Peyer's patch (tissue), 4 donors: Measurements from ENCODE around the gene SLC34A1.

Experiments
- POLR2A ChIP-seq, 2 donors: fragments of 450-650 bp; IDR thresholded peaks; one replicate each; pipeline ENCODE4 v1.5.1; 2017; ENCODE audit warnings: antibody characterized with exemption in 2 of 2, mild to moderate bottlenecking in 2 of 2, moderate library complexity in 2 of 2
- TF ChIP-seq, protein P1 (sequence below), 6 experiments: fragments of 450-650 bp in 4 of 6; fragments of 200-600 bp in 2 of 6; sonication (generic) in 1 of 6; IDR thresholded peaks; one replicate each; pipeline ENCODE4 v1.5.1; 2017 to 2019; ENCODE audit warnings: antibody characterized with exemption in 6 of 6, mild to moderate bottlenecking in 3 of 6, moderate library complexity in 1 of 6

DNA sequence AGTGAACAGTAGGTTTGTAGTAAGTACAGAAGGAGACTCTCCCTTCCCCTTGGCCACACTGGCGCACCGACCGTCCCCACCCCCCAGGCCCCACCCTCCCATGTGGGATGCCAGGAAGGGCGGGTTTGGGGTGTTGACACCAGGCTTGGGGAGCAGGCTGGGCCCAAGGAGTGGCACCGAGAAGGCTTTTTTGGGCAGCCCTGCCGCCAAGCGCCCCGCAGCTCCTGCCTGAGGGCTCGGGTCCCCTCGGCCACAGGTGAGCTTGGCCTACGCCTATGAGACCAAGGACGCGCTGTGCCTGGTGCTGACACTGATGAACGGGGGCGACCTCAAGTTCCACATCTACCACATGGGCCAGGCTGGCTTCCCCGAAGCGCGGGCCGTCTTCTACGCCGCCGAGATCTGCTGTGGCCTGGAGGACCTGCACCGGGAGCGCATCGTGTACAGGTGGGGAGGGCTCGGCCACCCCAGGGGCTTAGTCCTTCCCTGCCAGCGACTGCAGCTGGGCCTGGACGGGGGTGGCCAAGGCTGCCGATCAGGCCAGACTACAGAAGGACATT is 49.5 kb downstream of the SLC34A1 start:
- TF ChIP-seq, protein P1, sequence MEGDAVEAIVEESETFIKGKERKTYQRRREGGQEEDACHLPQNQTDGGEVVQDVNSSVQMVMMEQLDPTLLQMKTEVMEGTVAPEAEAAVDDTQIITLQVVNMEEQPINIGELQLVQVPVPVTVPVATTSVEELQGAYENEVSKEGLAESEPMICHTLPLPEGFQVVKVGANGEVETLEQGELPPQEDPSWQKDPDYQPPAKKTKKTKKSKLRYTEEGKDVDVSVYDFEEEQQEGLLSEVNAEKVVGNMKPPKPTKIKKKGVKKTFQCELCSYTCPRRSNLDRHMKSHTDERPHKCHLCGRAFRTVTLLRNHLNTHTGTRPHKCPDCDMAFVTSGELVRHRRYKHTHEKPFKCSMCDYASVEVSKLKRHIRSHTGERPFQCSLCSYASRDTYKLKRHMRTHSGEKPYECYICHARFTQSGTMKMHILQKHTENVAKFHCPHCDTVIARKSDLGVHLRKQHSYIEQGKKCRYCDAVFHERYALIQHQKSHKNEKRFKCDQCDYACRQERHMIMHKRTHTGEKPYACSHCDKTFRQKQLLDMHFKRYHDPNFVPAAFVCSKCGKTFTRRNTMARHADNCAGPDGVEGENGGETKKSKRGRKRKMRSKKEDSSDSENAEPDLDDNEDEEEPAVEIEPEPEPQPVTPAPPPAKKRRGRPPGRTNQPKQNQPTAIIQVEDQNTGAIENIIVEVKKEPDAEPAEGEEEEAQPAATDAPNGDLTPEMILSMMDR (IDR thresholded peaks at IDR 0.05) = no peak
- no peak for TF ChIP-seq POLR2A (IDR thresholded peaks at IDR 0.05)
